Activated CD8-positive, alpha-beta T cell treated with anti-CD3 and anti-CD28 coated beads for 36 hours (primary cell): ENCODE results near the gene SMG6. TPM values are rescaled to one million over a fixed set of nuclear protein-coding genes. Genes with fewer than 3 reads are reported as not detected.

Experiments used
- ATAC-seq: fragments of 200-7000 bp; cut with Tn5 transposase; one replicate; pipeline ENCODE4 v1.10.0; 2021; ENCODE audit warnings: mild to moderate bottlenecking, moderate library complexity
- CTCF ChIA-PET: fragments of 350-600 bp; sonication (Branson Sonifier 250); formaldehyde crosslinking; loops from one replicate; lab custom pipeline; 2021; ENCODE audit warnings: antibody characterized with exemption; lab: Charles Lee
- POLR2A ChIA-PET: fragments of 350-600 bp; sonication (Branson Sonifier 250); formaldehyde crosslinking; loops from one replicate; lab custom pipeline; 2021; ENCODE audit warnings: antibody characterized with exemption; lab: Charles Lee
- DNase-seq: peaks from one replicate; pipeline ENCODE4 v3.0.0-alpha.2; 2020
- H3K27ac Mint-ChIP-seq: one replicate; pipeline ENCODE4 v1.8.0; 2021; ENCODE audit warnings: mild to moderate bottlenecking, mixed read lengths
- H3K27me3 Mint-ChIP-seq: one replicate; pipeline ENCODE4 v1.8.0; 2021; ENCODE audit warnings: mixed read lengths
- H3K36me3 Mint-ChIP-seq: one replicate; pipeline ENCODE4 v1.8.0; 2021; ENCODE audit warnings: low read depth, mixed read lengths
- H3K4me1 Mint-ChIP-seq: one replicate; pipeline ENCODE4 v1.8.0; 2021; ENCODE audit warnings: low read depth, mixed read lengths
- H3K4me3 Mint-ChIP-seq: one replicate; pipeline ENCODE4 v1.8.0; 2021; ENCODE audit warnings: mild to moderate bottlenecking, moderate library complexity, mixed read lengths
- H3K9me3 Mint-ChIP-seq: one replicate; pipeline ENCODE4 v1.8.0; 2021; ENCODE audit warnings: mixed read lengths
- intact Hi-C: fragments of 100-400 bp; cut with micrococcal nuclease; formaldehyde crosslinking; loops from one replicate; pipeline ENCODE4 v1.10.0; 2022
- total RNA-seq, 2 experiments: library from RNA; stranded (reverse); gene quantifications; one replicate each; pipeline ENCODE4 v1.2.3, GENCODE V29; 2021
- TF ChIP-seq, protein P1 (sequence below): fragments of 200-600 bp; IDR thresholded peaks from one replicate; pipeline ENCODE4 v1.8.0; 2022; ENCODE audit warnings: antibody characterized with exemption, mild to moderate bottlenecking

The SMG6 gene
- total RNA-seq, 2 experiments from 2014 or later = 39.6 to 40.4 TPM

DNA sequence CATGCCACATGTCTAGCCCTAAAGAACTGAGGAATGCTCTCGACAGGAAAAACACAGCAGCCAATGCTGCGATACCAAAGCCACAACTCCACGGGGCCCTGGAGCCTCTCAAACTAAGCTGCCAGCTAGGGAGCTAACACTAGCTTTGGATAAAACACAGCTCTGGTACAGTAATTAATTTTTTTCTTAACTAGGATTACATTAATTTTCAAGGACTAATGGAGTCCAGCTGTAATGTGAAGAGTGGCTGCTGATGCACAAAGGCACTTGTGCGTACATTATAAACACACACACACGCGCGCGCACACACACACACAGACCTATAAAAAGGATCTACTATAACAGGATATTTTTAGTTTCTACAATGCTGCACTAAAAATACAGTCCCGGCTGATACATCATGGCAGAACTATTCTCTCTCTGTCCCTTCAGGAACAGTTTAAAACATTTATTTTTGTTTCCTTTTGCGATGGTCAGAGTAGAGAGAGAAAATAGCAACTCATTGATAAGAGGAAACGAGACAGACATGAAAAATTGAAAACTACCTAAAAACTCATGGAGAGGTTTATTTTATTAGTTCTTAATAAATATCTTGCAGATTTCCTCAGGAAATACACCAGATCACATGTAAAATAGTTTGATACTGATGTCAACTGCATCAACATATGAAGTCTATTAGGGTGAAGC, 88.5 kb downstream of the SMG6 start:
- Mint-ChIP-seq H3K9me3 (no peaks in the 10 kb centered on the region), H3K36me3 (peaks cover 12% of the 10 kb centered on the region), H3K4me1 (peaks cover 58% of the 10 kb centered on the region), H3K27ac (peak overlapping the region; percentile 95), H3K27me3 (no peaks in the 10 kb centered on the region), H3K4me3 (peak overlapping the region; percentile 74)
- TF ChIP-seq, protein P1, sequence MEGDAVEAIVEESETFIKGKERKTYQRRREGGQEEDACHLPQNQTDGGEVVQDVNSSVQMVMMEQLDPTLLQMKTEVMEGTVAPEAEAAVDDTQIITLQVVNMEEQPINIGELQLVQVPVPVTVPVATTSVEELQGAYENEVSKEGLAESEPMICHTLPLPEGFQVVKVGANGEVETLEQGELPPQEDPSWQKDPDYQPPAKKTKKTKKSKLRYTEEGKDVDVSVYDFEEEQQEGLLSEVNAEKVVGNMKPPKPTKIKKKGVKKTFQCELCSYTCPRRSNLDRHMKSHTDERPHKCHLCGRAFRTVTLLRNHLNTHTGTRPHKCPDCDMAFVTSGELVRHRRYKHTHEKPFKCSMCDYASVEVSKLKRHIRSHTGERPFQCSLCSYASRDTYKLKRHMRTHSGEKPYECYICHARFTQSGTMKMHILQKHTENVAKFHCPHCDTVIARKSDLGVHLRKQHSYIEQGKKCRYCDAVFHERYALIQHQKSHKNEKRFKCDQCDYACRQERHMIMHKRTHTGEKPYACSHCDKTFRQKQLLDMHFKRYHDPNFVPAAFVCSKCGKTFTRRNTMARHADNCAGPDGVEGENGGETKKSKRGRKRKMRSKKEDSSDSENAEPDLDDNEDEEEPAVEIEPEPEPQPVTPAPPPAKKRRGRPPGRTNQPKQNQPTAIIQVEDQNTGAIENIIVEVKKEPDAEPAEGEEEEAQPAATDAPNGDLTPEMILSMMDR = no peak
- DNase-seq (no peak), ATAC-seq (no peak)
- intact Hi-C loops = no loop called here
- ChIA-PET POLR2A (interaction anchor here (0.9 to 1.9 kb wide), 5 partner anchors 11 to 185 kb away, joined by 3 to 5 read pairs (median 3); no protein-coding TSS in a partner anchor), CTCF (interaction anchor here (1.2 to 5.0 kb wide), 7 partner anchors 9 to 161 kb away, joined by 3 to 35 read pairs (median 5); no protein-coding TSS in a partner anchor)

DNA sequence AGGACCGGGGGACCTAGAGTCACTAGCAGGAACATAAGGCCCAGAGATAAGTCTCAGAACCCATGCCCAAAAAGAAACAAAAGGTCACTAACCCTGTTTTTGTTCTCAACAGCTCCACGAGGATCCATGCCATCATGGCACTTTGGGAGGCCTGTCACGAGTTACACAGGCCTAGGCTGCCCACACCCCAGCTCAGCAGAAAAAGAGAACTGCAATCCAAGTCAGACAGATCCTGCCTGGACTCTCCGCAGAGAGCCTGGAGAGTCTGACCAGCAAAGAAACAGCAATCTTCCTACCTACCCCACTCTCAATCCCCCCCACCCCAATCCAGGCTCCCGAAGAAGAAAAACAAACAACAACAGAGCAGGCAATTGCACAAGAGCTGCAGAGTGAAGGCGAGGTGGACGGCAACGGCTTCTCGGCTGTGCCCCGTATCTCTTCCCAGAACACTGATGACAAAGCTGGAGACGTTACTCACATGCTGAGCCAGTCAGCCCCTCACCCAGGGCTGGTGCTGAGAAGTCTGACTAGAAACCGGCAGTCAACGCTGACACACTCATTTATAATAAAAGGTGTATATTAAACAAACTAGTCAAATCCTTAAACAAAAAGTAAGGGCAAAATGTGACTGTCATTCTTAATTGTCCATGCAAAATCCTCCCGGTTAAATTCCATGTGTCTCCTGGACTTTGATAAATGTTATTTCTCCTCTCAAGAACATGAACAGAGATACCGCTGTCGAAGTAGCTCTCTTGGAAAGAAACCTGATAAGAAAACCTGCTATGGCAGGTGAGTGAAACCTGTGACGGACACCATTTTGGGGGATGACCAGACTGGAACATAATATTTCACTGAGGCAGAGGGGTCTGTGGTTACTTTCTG, 89.3 kb downstream of the SMG6 start:
- intact Hi-C loops = no loop called here
- ChIA-PET POLR2A (interaction anchor here (0.9 to 1.9 kb wide), 7 partner anchors 10 to 186 kb away, joined by 3 to 5 read pairs (median 3); no protein-coding TSS in a partner anchor), CTCF (interaction anchor here (1.3 to 5.0 kb wide), 6 partner anchors 9 to 160 kb away, joined by 3 to 35 read pairs (median 5); no protein-coding TSS in a partner anchor)
- TF ChIP-seq, protein P1 = no peak
- Mint-ChIP-seq H3K4me1 (peaks cover 58% of the 10 kb centered on the region), H3K36me3 (peaks cover 12% of the 10 kb centered on the region), H3K27ac (peak overlapping the region; percentile 95), H3K9me3 (no peaks in the 10 kb centered on the region), H3K27me3 (no peaks in the 10 kb centered on the region), H3K4me3 (peak overlapping the region; percentile 74)
- DNase-seq = no peak
- no peak for ATAC-seq

DNA sequence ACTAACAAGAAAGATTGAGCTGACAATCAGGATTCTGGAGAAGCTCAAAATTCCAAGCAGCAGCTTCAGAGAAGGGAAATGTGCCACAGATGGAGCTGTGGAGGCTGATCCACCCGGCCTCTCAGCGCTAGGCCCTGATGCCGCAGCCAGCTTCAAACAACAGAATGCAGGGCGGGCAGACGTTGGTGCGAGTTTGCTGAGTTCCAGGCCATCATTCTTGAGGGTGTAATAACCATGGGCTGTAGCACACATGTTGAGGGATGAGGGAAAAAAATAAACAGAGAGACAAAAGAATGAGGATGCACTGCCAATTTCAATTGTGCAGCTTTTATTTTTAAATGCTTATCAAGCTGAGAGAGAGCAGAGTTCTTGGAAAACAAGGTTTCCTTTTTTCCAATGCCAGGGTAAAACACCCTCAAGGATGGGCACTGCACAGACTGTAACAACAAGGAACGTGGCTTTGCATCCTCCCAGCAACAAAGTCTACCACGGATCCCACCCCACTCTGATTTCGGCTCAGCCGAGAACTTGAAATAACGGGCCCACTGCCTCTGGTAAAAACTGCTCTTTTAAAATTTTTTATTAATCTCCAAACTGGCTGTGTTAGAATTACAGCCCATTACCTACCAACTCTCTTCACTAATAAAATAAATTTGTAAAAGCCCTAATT, 90.2 kb downstream of the SMG6 start:
- ChIA-PET POLR2A (interaction anchor here (0.9 to 1.4 kb wide), 3 partner anchors 15 to 47 kb away, joined by 3 to 4 read pairs (median 3); no protein-coding TSS in a partner anchor), CTCF (interaction anchor here (1.0 to 5.0 kb wide), 7 partner anchors 10 to 169 kb away, joined by 3 to 35 read pairs (median 5); no protein-coding TSS in a partner anchor)
- Mint-ChIP-seq H3K4me1 (peaks cover 55% of the 10 kb centered on the region), H3K27me3 (no peaks in the 10 kb centered on the region), H3K36me3 (peaks cover 9% of the 10 kb centered on the region), H3K9me3 (no peaks in the 10 kb centered on the region), H3K27ac (peak overlapping the region; percentile 95), H3K4me3 (no peak overlapping the region)
- intact Hi-C loops = no loop called here
- ATAC-seq (no peak), DNase-seq (no peak)
- TF ChIP-seq, protein P1 = no peak

DNA sequence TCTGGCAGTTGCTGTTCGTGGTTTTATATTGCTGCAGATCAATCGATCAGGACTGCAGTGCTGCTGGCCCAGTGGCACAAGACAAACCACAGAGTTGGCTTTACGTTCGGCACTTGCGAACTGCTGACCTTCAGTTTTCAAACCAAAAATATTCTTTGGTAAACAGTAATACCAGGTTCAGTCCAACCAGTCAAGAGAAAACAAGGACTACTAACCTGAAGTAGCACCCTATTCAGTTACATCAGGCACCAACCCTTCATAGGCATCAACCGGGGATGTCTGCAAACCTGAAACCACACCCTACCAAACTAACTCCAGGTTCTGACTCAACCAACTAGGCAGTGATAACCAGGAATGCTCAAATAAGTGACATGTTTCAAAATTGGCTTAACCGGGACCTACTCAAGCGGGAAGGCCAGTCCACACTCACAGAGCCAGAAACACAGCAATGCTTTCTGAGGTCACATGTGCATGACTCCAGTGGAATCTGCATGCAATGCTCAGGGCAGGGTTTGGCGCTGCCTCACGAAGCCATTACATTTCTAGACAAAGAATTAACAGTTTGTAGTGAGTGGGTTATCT, 91.1 kb downstream of the SMG6 start:
- no peak for ATAC-seq
- DNase-seq = no peak
- peaks cover 53% of the 10 kb centered on the region for H3K4me1 Mint-ChIP-seq
- no peaks in the 10 kb centered on the region for H3K9me3 Mint-ChIP-seq
- H3K27ac Mint-ChIP-seq = peak overlapping the region; percentile 21
- ChIA-PET CTCF (interaction anchor here (1.0 to 5.0 kb wide), 3 partner anchors 9 to 170 kb away, joined by 3 to 35 read pairs (median 5); no protein-coding TSS in a partner anchor), POLR2A (interaction anchor here (0.9 to 1.4 kb wide), 2 partner anchors 41 to 48 kb away, joined by 3 to 4 read pairs; no protein-coding TSS in a partner anchor)
- H3K4me3 Mint-ChIP-seq = no peak overlapping the region
- peaks cover 9% of the 10 kb centered on the region for H3K36me3 Mint-ChIP-seq
- TF ChIP-seq, protein P1 = no peak
- intact Hi-C loops = no loop called here
- no peaks in the 10 kb centered on the region for H3K27me3 Mint-ChIP-seq
